HFFc6 (cell line): ENCODE measurements around the gene PSRC1. TPM values are rescaled to one million over a fixed set of nuclear protein-coding genes. Genes with fewer than 3 reads are reported as not detected.

Experiments used
- DNase-seq: peaks from one replicate; pipeline ENCODE4 v3.0.0-alpha.2; 2018
- H3K27ac Mint-ChIP-seq: 2 replicates; pipeline ENCODE4 v1.8.0; 2020; ENCODE audit warnings: mild to moderate bottlenecking, mixed read lengths
- H3K27me3 Mint-ChIP-seq: 2 replicates; pipeline ENCODE4 v1.8.0; 2021; ENCODE audit warnings: mild to moderate bottlenecking, moderate library complexity, mixed read lengths; ENCODE audit not compliant: insufficient read depth
- H3K36me3 Mint-ChIP-seq: 2 replicates; pipeline ENCODE4 v1.8.0; 2021; ENCODE audit warnings: low read depth, mixed read lengths
- H3K4me1 Mint-ChIP-seq: 2 replicates; pipeline ENCODE4 v1.8.0; 2020; ENCODE audit warnings: low read depth, mixed read lengths
- H3K4me3 Mint-ChIP-seq: 2 replicates; pipeline ENCODE4 v1.8.0; 2020; ENCODE audit warnings: mild to moderate bottlenecking, moderate library complexity, mixed read lengths
- H3K9me3 Mint-ChIP-seq: 2 replicates; pipeline ENCODE4 v1.8.0; 2020; ENCODE audit warnings: mild to moderate bottlenecking, mixed read lengths
- CTCF ChIP-seq: fragments of 200-600 bp; sonication (generic); IDR thresholded peaks from 2 replicates; pipeline ENCODE4 v1.5.0; 2021; ENCODE audit warnings: antibody characterized with exemption, mild to moderate bottlenecking
- total RNA-seq, 6 experiments: library from RNA; stranded (reverse); fragmentation: NEBNext Ultra II Directional; extraction: Animal tissue kit (Norgen Biotek cat#: 25700); gene quantifications; 2 replicates in 1 of 6; 3 replicates in 5 of 6; pipeline ENCODE4 v1.2.3, GENCODE V29; 2021

PSRC1 gene
- total RNA-seq, 6 experiments from 2014 or later: 17.0 to 33.1 (median 30.4) TPM

GRCh38 chr1:109265016-109265415, 17.9 kb downstream of the PSRC1 start:
- Mint-ChIP-seq H3K9me3 (no peaks in the 10 kb centered on the region), H3K4me1 (peaks cover 16% of the 10 kb centered on the region), H3K27ac (no peak overlapping the region), H3K36me3 (no peaks in the 10 kb centered on the region), H3K27me3 (peaks cover 2% of the 10 kb centered on the region; the same call in 1 of the 2 replicates), H3K4me3 (no peak overlapping the region)
- no peak for DNase-seq
- no peak for TF ChIP-seq CTCF

- Mint-ChIP-seq H3K9me3 (no peaks in the 10 kb centered on the region), H3K4me3 (no peak overlapping the region), H3K27me3 (peaks cover 2% of the 10 kb centered on the region; the same call in 1 of the 2 replicates), H3K36me3 (no peaks in the 10 kb centered on the region), H3K4me1 (peaks cover 16% of the 10 kb centered on the region), H3K27ac (no peak overlapping the region)
- TF ChIP-seq CTCF: no peak
- DNase-seq: no peak
These were observed 18.6 kb downstream of the PSRC1 start for GRCh38 chr1:109264379-109264755.

DNA sequence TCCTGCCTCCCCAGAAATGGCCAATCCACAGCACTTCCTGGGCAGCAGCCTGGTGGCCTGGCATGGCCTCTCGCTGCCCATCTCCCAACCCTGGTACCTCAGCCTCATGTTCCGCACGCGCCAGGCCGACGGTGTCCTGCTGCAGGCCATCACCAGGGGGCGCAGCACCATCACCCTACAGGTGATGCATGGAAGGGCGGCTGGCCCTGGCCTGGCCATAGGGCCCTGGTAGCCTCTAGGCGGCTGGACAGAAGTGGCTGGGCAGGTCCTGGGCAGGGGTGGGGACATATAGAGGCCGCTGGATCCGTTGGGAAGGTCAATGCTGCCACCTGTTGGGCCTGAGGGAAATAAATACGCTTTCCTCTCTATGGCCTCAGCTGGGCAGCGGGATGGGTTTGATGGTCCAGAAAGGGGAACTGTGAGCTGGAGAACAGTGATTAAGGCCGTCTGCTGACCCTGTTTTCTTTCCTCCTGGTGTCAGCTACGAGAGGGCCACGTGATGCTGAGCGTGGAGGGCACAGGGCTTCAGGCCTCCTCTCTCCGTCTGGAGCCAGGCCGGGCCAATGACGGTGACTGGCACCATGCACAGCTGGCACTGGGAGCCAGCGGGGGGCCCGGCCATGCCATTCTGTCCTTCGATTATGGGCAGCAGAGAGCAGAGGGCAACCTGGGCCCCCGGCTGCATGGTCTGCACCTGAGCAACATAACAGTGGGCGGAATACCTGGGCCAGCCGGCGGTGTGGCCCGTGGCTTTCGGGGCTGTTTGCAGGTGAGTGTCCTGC, 19.2 kb downstream of the PSRC1 start:
- peaks cover 16% of the 10 kb centered on the region for H3K4me1 Mint-ChIP-seq
- H3K36me3 Mint-ChIP-seq: no peaks in the 10 kb centered on the region
- peaks cover 2% of the 10 kb centered on the region; the same call in 1 of the 2 replicates for H3K27me3 Mint-ChIP-seq
- peak; percentile 100 for TF ChIP-seq CTCF
- H3K9me3 Mint-ChIP-seq: no peaks in the 10 kb centered on the region
- DNase-seq: peak; percentile 89
- no peak overlapping the region for H3K27ac Mint-ChIP-seq
- H3K4me3 Mint-ChIP-seq: no peak overlapping the region

GRCh38 chr1:109263234-109263596, 19.7 kb downstream of the PSRC1 start:
- TF ChIP-seq CTCF: no peak
- H3K4me3 Mint-ChIP-seq: no peak overlapping the region
- no peak overlapping the region for H3K27ac Mint-ChIP-seq
- peaks cover 2% of the 10 kb centered on the region; the same call in 1 of the 2 replicates for H3K27me3 Mint-ChIP-seq
- peaks cover 16% of the 10 kb centered on the region for H3K4me1 Mint-ChIP-seq
- no peaks in the 10 kb centered on the region for H3K9me3 Mint-ChIP-seq
- no peaks in the 10 kb centered on the region for H3K36me3 Mint-ChIP-seq
- DNase-seq: no peak

- DNase-seq: no peak
- H3K27ac Mint-ChIP-seq: no peak overlapping the region
- H3K4me3 Mint-ChIP-seq: no peak overlapping the region
- H3K27me3 Mint-ChIP-seq: peaks cover 2% of the 10 kb centered on the region; the same call in 1 of the 2 replicates
- no peaks in the 10 kb centered on the region for H3K9me3 Mint-ChIP-seq
- no peak for TF ChIP-seq CTCF
- H3K4me1 Mint-ChIP-seq: peaks cover 18% of the 10 kb centered on the region
- H3K36me3 Mint-ChIP-seq: no peaks in the 10 kb centered on the region
These were observed 20.5 kb downstream of the PSRC1 start for GRCh38 chr1:109262231-109263055.
